NT2/D1 (cell line): ENCODE measurements around the gene PDCD2L.

ENCODE experiments used
- YY1 ChIP-seq: IDR thresholded peaks from 2 replicates; pipeline ENCODE4 v1.6.1; 2011; ENCODE audit not compliant: insufficient read length, insufficient read depth
- ZNF274 ChIP-seq: IDR thresholded peaks from 2 replicates; pipeline ENCODE4 v1.6.1; 2011; ENCODE audit warnings: mild to moderate bottlenecking, low read depth, low read length

GRCh38 chr19:34416021-34416545 lies 11.9 kb downstream of the PDCD2L start:
- TF ChIP-seq ZNF274 (no peak), YY1 (no peak)
